ENCODE results near the gene PLCD4. TPM values are rescaled to one million over a fixed set of nuclear protein-coding genes. Genes with fewer than 3 reads are reported as not detected.

PLCD4 gene
- 1 to 10 TPM; 5.9 to 10.0 (median 8.8) TPM for polyA plus RNA-seq (ENCODE audit: insufficient read length in 3 of 3)

- DNase-seq (ENCODE audit: low read depth in 3 of 3, low spot score in 2 of 3) = peak in 2 of 3 donors; percentile 19 to 21
Measured at GRCh38 chr2:218607436-218608115, at the start of gene PLCD4. Gene PLCD4, plus strand, starts transcription at chr2:218607899. Its CDS starts 7,841 bp downstream, at chr2:218615740.

DNA sequence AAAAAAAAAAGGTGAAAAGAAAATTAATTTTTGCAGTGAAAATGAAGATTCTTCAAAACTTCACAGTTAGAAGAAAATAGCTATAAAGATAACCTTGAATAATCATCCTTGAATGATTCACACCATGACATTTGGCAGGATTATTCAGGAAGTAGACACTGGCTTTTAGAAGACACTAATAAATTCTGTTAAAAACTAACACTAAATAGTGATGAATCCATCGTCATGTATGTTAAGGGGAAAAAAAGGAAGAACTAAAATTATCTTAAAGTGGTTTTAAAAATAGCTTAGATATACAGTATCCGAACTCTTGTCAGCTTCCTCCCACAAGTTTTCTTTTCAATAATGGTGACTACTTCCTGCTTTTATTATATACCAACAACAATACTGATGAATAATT lies 49.8 kb upstream of the PLCD4 start:
- DNase-seq (ENCODE audit: low read depth in 3 of 3, low spot score in 2 of 3) = no peak

DNA sequence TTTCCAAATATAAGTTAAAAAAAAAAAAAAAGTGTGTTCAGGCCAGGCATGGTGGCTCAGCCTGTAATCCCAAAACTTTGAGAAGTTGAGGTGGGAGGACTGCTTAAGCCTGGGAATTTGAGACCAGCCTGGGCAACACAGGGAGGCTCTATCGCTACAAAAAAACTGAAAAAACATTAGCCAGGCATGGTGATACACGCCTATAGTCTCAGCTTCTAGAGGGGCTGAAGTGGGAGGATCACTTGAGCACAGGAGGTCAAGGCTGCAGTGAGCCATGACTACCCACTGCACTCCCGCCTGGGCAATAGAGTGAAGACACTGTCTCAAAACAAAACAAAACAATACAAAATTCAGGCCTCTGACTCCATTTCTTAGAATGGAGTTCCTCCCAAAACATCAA lies 48.7 kb upstream of the PLCD4 start:
- DNase-seq (ENCODE audit: low read depth in 3 of 3, low spot score in 2 of 3) = peak in 1 of 3 donors; percentile 13

DNA sequence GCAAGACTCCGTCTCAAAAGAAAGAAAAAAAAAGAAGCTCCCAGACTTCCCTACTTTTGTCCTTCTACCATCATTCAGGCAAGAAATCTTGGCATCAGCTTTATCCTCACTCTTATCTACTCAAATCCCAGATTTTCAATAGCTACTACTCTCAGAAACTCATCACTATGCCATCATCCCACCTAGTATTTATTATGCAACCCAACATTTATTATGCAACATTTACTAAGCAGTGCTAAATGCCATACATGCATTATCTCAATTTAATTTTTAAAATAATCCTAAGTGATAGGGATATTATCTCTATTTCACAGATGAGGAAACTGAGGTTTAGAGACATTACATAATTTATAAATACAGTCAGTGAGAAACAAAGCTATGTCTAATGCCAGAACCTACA lies 43.6 kb upstream of the PLCD4 start:
- DNase-seq (ENCODE audit: low read depth in 3 of 3, low spot score in 2 of 3) = no peak

DNA sequence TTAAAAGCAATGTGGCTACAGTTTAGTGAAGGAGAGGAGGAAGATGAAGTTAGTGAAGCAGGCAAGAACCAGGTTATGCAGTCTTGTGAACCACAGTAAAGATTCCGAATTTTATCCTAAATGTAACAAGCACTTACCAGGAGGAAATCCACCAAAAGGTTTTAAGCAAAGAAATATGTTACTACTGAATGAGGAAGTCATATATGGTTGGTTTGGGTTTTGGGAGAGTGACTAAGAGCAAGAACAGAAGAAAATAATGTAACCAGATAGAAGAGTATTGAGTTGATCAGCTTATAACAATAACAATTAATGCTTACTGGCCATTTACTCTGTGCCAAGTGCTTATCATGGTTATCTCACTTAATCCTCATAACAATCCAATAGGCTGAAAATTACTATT lies 41.4 kb upstream of the PLCD4 start:
- DNase-seq (ENCODE audit: low read depth in 3 of 3, low spot score in 2 of 3) = no peak

DNA sequence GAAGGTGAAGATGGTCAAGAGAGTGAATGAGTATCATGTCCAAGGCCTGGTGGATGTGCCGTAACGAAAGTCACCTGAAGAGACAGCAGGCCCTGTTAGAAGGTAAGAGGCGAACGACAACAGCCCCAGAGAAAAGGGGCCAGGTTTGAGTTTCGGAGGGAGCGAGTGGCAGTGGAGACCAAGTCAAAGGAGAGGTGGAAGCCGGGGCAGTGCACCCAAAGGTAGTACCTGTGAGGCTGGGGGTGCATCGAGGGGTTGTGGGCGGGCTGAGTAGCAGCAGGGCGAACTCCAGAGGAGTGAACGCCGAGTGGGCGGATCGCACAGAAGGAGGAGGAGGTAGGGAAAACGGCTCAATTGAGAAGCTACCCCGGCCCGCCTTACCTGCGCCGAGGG lies 39.9 kb upstream of the PLCD4 start:
- no peak for DNase-seq (ENCODE audit: low read depth in 3 of 3, low spot score in 2 of 3)

DNA sequence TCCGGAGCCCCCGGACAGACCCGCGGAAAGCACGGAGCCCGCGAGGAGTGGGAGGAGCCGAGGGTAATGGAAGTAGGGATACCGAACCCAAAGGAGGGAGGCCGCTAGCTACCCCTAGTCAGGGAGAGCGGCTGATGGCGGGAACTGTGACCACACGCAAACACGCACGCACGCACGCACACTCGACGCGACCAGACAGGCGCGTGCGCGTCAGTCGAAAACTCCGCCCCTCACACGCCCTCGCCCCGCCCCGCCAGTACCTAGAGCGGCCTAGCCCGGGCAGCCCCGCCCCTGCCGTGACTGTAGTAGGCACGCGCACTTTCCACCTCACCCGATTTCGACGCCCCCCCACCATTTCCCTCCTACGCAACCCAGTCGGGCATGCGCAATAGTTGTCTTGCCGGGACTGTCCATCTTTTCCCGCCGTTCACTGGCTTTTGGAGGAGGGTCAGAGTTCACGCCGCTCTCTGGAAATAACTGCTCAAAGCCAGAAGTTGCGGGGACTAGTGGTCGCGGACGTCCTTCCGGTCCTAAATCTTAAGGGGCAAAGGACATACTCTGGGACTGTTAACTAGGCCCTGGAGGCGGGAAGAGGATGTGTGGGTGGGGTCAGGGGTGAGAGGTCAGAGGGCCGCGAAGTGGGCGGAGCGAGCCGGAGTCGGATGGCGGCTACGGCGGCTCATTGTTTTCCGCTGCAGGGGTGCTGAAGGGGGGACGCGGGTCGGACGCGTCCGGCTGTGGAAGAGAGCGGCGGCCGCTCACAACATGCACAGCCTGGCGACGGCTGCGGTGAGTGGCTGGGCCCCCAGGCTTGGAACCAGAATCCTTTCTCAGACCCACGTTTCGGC lies 39.3 kb upstream of the PLCD4 start, which contains the start of the genes CNOT9 and USP37:
Gene CNOT9 (plus strand): TSS at position 650 of the 848 bp plus-strand sequence. CDS start 116 bp downstream, at position 766.
Gene USP37 (minus strand): TSS at position 162 of the 848 bp plus-strand sequence. CDS start 9,698 bp downstream, outside the sequence.
- peak; percentile 94 to 95 (median 95) for DNase-seq (ENCODE audit: low read depth in 3 of 3, low spot score in 2 of 3)

GRCh38 chr2:218569038-218569431 lies 38.7 kb upstream of the PLCD4 start:
- peak in 1 of 3 donors; percentile 39 for DNase-seq (ENCODE audit: low read depth in 3 of 3, low spot score in 2 of 3)

DNA sequence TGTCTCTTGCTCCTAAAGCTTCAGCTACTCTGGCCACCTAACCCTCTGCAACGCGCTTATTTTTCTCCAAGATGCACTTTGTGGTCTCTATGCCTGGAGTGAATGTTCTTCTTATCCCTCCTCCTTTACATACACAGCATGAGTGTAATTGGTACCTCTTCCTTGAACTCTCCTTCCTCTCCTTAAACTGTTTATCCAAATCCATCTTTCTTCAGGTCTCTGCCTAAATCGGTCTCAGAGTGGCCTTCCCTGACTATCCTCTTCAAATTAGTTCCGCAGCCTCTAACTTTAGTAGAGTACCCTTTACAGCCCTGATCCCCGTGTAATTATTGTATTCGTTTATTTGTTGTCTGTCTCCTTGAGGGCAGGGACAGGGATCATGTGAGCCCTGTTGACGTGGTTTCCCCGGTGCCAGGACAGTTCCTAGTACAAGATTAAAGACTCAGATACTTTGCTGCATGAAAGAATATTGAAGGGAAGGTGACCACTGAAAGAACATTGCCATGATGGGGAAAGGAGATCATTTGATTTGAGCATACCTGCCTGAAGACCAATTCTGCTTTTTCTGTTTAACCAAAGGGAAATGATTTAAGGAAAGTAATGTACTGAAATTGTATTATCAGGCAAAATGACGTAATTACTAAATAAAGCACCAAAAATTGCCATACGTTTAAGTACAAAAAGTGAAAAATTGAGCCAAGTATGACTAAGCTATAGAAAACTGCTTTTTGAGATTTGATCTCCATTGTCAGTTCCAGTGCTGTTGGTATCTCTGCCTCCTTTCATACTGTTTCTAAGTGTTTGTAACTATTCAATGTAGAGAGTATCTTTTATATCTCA lies 37.8 kb upstream of the PLCD4 start:
- DNase-seq (ENCODE audit: low read depth in 3 of 3, low spot score in 2 of 3) = peak in 1 of 3 donors; percentile 10

- DNase-seq (ENCODE audit: low read depth in 3 of 3, low spot score in 2 of 3) = no peak
Measured at GRCh38 chr2:218570850-218571249, 36.8 kb upstream of the PLCD4 start.

DNA sequence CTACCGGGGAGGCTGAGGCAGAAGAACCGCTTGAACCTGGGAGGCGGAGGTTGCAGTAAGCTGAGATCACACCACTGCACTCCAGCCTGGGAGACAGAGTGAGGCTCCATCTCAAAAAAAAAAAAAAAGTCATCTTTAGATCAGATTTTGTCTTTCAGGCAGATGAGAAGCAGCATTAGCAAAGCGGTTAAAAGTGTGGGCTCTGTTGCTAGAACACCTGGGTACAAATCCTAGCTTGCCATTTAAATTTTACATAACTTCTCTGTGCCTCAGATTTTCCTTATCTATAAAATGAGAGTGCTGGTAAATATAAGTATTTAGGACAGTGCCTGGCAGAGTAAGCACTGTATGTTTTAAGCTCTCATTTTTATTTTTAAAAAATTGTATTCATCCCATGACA lies 30.8 kb upstream of the PLCD4 start:
- no peak for DNase-seq (ENCODE audit: low read depth in 3 of 3, low spot score in 2 of 3)

GRCh38 chr2:218577482-218578220 lies 30.0 kb upstream of the PLCD4 start:
- DNase-seq (ENCODE audit: low read depth in 3 of 3, low spot score in 2 of 3) = no peak

- no peak for DNase-seq (ENCODE audit: low read depth in 3 of 3, low spot score in 2 of 3)
Measured at GRCh38 chr2:218578272-218578877, 29.3 kb upstream of the PLCD4 start.

GRCh38 chr2:218582076-218582475 lies 25.6 kb upstream of the PLCD4 start:
- DNase-seq (ENCODE audit: low read depth in 3 of 3, low spot score in 2 of 3) = no peak

- no peak for DNase-seq (ENCODE audit: low read depth in 3 of 3, low spot score in 2 of 3)
Measured at GRCh38 chr2:218583983-218584850, 23.5 kb upstream of the PLCD4 start.

DNA sequence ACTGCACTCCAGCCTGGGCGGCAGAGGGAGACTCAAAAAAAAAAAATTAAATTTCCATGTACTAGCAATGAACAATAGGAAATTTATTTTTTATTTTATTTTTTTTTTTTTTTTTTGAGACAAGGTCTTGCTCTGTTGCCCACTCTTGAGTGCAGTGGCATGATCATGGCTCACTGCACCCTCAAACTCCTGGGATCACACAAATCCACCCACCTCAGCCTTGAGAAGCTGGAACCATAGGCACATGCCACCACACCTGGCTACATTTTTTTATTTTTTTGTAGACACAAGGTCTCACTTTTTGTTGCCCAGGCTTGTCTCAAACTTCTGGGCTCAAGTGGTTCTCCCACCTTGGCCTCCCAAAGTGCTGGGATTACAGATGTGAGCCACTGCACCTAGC lies 22.2 kb upstream of the PLCD4 start:
- DNase-seq (ENCODE audit: low read depth in 3 of 3, low spot score in 2 of 3) = no peak

DNA sequence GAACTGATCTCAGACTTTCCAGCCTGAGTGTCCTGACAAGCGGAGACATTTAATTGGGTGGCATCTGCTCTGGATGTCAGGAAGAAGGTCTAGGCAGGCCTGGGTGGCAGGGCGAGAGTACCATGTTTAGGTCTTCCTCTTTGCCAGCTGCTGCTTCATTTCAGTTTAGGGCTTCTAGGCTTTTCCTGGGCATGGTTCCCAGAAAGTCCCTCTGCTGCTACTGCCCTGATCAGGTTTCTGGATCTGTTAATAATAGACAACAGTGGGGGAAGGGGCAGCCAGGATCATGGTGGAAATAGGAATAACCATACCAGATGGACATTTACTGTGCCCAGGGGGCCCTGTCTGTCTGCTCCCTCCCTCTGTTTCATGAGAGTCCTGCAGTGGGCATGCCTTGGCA lies 2.3 kb upstream of the PLCD4 start:
- DNase-seq (ENCODE audit: low read depth in 3 of 3, low spot score in 2 of 3) = peak in 1 of 3 donors; percentile 7

DNA sequence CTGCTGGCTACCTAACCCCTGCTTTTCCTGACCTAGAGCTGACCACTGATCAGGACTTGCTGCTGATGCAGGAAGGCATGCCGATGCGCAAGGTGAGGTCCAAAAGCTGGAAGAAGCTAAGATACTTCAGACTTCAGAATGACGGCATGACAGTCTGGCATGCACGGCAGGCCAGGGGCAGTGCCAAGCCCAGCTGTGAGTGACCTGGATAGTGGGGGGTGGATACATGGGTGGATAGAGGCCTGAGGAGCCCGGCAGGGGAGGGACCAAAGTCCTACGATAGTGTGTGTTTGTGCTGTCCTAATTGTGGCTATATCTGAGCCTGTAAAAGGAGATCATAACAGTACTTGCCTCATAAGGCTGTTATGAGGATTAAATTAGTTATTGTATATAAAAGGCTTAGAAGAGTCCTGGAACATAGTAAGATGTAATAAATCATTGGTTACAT lies 8.2 kb downstream of the PLCD4 start:
- DNase-seq (ENCODE audit: low read depth in 3 of 3, low spot score in 2 of 3) = no peak
